Measurements from ENCODE around the gene GNAZ.

DNA sequence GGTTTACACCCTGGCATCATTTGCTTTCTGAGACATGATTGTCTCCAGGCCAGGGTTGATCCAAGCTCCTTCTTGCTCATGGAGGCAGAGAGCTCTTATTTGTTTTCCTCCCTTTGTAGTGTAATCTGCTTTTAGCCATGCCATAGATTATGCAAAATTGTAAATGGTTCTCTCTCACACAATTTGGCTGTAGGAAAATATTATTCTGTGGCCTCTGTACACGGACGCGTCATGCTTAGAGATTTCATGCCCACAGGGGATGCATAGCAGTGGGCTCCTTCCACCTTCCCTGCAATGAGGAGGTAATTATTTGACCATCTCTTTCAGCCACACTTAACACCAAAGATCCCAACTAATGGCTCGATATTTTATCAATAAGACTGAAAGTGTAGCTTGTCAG, 37.7 kb upstream of the GNAZ start:
- TF ChIP-seq REST (IDR thresholded peaks at IDR 0.05; ENCODE audit: insufficient replicate concordance, low read depth) = no peak
- TF ChIP-seq POLR2AphosphoS5 (IDR thresholded peaks at IDR 0.05; ENCODE audit: low read depth) = no peak
- TF ChIP-seq, protein P1, sequence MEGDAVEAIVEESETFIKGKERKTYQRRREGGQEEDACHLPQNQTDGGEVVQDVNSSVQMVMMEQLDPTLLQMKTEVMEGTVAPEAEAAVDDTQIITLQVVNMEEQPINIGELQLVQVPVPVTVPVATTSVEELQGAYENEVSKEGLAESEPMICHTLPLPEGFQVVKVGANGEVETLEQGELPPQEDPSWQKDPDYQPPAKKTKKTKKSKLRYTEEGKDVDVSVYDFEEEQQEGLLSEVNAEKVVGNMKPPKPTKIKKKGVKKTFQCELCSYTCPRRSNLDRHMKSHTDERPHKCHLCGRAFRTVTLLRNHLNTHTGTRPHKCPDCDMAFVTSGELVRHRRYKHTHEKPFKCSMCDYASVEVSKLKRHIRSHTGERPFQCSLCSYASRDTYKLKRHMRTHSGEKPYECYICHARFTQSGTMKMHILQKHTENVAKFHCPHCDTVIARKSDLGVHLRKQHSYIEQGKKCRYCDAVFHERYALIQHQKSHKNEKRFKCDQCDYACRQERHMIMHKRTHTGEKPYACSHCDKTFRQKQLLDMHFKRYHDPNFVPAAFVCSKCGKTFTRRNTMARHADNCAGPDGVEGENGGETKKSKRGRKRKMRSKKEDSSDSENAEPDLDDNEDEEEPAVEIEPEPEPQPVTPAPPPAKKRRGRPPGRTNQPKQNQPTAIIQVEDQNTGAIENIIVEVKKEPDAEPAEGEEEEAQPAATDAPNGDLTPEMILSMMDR (IDR thresholded peaks at IDR 0.05; ENCODE audit: insufficient read depth, low read length) = no peak
- TF ChIP-seq GABPA (IDR thresholded peaks at IDR 0.05; ENCODE audit: low read depth) = no peak
- TF ChIP-seq SPI1 (IDR thresholded peaks at IDR 0.05; ENCODE audit: borderline replicate concordance, low read depth) = no peak

Data from HL-60 (cell line).